Muscle layer of duodenum (tissue), 2 donors: Measurements from ENCODE around the gene CCL24.
A peak's percentile ranks its signal among the peaks of the same experiment; 100 is the strongest.

Source experiments
- H3K27ac ChIP-seq: one replicate; pipeline ENCODE4 v1.7.0; 2013; ENCODE audit warnings: mild to moderate bottlenecking, low read length
- H3K27me3 ChIP-seq: one replicate; pipeline ENCODE4 v1.7.0; 2013; ENCODE audit warnings: low read depth, mild to moderate bottlenecking, control low read depth, low read length
- H3K36me3 ChIP-seq, 2 donors: one replicate each; pipeline ENCODE4 v1.7.0; 2013; ENCODE audit warnings: low read length in 2 of 2, control low read depth in 1 of 2, mild to moderate bottlenecking in 1 of 2; ENCODE audit not compliant: insufficient read depth in 2 of 2, control insufficient read depth in 1 of 2
- H3K4me1 ChIP-seq, 2 donors: one replicate each; pipeline ENCODE4 v1.7.0; 2013; ENCODE audit warnings: low read length in 2 of 2, mild to moderate bottlenecking in 2 of 2, control low read depth in 1 of 2, moderate library complexity in 1 of 2; ENCODE audit not compliant: insufficient read depth in 2 of 2, control insufficient read depth in 1 of 2
- H3K4me3 ChIP-seq, 2 donors: one replicate each; pipeline ENCODE4 v1.7.0; 2013; ENCODE audit warnings: low read length in 2 of 2, low read depth in 1 of 2, mild to moderate bottlenecking in 1 of 2
- H3K9me3 ChIP-seq, 2 donors: one replicate each; pipeline ENCODE4 v1.7.0; 2013; ENCODE audit warnings: low read length in 2 of 2, control low read depth in 1 of 2, mild to moderate bottlenecking in 1 of 2; ENCODE audit not compliant: control insufficient read depth in 1 of 2
- donor health status: healthy.

CCL24 gene

DNA sequence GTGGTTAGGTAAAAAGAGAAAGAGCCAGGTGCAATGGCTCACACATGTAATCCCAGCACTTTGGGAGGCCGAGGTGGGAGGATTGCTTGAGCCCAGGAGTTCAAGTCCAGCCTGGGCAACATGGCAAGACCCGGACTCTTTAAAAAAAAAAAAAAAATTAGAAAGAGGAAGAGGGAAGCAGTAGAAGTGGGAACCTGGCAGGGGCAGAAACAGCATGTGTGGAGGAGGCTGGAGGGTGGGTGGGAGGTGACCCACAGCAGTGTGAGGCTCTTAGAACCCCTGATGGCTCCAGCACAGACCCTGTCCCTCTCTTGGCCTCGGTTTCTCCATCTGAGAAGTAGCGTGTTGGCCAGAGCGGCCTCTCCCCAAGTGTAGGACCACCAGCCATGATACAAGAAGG, 4.9 kb upstream of the CCL24 start:
- no peaks in the 10 kb centered on the region for H3K27me3 ChIP-seq
- H3K4me1 ChIP-seq, result no peaks in the 10 kb centered on the region
- no peak overlapping the region for H3K4me3 ChIP-seq
- H3K9me3 ChIP-seq, result no peaks in the 10 kb centered on the region
- H3K36me3 ChIP-seq, result no peaks in the 10 kb centered on the region
- H3K27ac ChIP-seq, result no peak overlapping the region

DNA sequence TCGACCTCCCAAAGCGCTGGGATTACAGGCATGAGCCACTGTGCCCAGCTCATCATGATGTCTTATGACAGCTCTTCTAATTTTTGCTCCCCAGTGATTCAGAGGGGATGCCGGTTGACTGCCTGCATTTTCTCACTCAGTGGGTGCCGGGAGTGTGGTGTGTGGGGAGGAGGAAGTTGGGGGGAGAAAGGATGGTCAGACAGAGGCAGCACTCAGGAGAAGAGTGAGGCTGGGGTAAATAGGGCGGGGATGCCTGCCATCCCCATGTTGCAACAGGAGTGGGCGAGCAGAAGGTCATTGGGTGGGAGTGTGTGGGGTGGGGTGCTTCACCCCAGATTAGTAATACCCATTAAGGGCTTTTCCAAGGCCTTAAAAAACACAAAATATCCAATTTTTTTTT, 3.5 kb upstream of the CCL24 start:
- Histone ChIP-seq H3K27me3 (no peaks in the 10 kb centered on the region), H3K27ac (no peak overlapping the region), H3K36me3 (no peaks in the 10 kb centered on the region), H3K9me3 (no peaks in the 10 kb centered on the region), H3K4me1 (no peaks in the 10 kb centered on the region), H3K4me3 (no peak overlapping the region)

DNA sequence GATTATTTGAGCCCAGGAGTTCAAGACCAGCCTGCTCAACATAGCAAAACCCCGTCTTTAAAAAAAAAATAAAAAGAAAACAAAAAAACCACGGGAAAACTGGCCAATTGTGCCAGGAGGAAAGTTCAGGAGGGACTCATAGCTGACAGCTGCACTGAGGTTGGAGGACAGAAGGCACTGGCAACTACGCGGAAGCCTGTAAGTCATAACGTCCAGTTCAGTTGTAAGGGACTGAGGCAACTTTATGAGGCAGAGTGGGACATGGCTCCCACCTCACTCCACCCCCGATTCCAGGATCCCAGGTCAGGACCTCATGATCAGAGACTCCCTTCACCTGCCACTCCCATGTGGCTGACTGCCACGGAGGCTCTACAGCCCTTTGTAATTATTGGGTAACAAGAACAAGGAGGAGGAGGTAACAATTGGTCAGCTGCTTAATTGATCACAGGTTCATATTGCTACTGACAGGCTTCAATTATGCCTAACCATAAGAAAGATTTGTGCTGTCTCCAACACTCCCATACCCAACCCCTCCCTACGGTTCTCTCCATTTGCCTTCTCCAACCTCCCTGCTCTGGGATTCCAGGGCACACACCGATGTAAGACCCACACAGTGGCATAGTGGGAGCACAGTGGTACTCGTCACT, 1.9 kb upstream of the CCL24 start:
- H3K27ac ChIP-seq, result no peak overlapping the region
- H3K36me3 ChIP-seq, result no peaks in the 10 kb centered on the region
- no peaks in the 10 kb centered on the region for H3K9me3 ChIP-seq
- H3K4me1 ChIP-seq, result no peaks in the 10 kb centered on the region
- no peaks in the 10 kb centered on the region for H3K27me3 ChIP-seq
- H3K4me3 ChIP-seq, result no peak overlapping the region

DNA sequence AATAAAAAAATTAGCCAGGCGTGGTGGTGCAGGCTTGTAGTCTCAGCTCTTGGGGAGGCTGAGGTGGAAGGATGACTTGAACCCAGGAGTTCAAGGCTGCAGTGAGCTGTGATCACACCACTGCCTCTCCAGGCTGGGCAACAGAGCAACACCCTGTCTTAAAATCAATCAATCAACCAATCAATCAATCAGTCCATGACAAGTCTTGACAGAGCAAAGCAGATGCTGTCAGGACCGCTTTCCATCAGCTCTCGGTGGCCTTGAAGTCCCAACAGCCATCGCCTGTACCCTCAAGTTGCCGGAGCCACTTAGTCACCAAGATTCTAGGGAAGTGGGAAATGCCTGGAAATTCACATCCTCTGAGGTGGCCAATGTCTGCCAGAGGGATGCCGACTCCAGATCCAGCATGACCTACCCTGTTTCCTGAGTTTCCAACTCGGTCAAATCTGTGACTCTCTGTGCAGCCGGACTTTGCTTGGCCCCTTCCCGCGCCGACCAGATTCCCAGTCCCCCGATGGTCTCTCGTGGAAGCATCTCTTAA, 871 bp upstream of the CCL24 start:
- H3K36me3 ChIP-seq, result no peaks in the 10 kb centered on the region
- H3K27ac ChIP-seq, result no peak overlapping the region
- no peaks in the 10 kb centered on the region for H3K9me3 ChIP-seq
- no peaks in the 10 kb centered on the region for H3K27me3 ChIP-seq
- H3K4me3 ChIP-seq, result no peak overlapping the region
- H3K4me1 ChIP-seq, result no peaks in the 10 kb centered on the region

DNA sequence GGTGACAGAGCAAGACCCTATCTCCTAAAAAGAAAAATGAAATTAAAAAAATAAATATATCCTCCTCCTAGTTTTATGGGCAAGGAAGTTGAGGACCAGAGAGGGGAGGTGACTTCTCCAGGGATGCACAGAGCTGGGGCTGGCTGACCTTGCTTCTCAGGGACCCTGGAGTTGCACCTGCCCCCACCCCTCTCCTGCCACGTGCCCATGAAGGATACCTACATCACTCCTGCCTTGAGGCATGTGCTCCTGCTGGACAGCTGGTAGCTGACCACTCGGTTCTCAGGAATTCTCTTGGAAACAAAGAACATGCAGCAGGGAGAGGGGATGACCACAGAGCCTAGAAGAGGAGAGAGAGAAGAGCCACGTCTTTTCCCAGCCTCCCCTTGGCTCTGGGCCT, 522 bp downstream of the CCL24 start:
- Histone ChIP-seq H3K4me1 (no peaks in the 10 kb centered on the region), H3K27me3 (no peaks in the 10 kb centered on the region), H3K27ac (no peak overlapping the region), H3K4me3 (no peak overlapping the region), H3K9me3 (no peaks in the 10 kb centered on the region), H3K36me3 (no peaks in the 10 kb centered on the region)

DNA sequence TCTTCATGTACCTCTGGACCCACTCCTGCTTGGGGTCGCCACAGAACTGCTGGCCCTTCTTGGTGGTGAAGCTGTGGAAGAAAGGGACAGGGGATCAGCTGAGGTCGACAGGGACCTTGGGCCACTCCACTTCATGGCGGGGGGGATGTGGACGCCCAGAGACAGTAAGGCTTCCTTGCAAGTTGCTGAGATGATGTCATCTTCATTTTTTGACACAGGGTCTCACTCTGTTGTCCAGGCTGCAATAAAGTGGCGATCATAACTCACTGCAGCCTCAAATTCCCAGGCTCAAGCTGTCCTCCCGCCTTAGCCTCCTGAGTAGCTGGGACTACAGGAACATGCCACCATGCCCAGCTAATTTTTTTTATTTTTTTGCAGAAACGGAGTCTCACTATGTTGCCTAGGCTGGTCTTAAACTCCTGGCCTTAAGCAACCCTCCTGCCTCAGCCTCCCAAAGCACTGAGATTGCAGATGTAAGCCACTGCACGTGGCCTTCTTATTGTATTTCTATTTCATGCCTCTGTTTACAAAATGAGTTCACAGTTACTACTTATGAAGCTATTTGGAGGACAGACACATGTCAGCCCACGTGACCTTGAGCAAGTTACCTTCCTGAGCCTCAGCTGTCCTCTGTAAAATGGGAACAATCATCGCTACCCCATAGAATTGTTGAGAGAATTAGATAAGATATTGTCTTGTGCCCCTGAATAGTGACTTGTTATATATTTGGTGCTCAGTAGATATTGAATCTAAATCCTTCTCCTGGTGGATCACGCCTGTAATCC, 1.5 kb downstream of the CCL24 start:
- no peak overlapping the region for H3K27ac ChIP-seq
- H3K4me3 ChIP-seq, result no peak overlapping the region
- no peaks in the 10 kb centered on the region for H3K36me3 ChIP-seq
- no peaks in the 10 kb centered on the region for H3K27me3 ChIP-seq
- H3K4me1 ChIP-seq, result no peaks in the 10 kb centered on the region
- peaks cover under 1 to 8% of the 10 kb centered on the region in 2 donors for H3K9me3 ChIP-seq

DNA sequence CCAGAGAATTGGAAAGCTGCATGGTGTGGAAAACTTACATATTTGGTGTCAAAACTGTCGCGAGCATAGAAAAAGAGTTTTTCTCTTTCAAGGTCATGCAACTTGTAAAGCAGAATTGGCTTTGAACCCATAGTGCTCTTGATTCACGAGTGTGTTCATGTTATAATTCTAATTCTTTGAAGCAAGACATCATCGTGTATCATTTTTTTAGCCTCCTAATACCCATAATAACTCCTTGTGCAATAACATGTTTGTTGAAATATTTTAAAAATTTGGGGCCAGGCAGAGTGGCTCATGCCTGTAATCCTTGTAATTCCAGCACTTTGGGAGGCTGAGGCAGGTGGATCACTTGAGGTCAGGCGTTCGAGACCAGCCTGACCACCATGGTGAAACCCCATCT, 4.2 kb downstream of the CCL24 start:
- Histone ChIP-seq H3K9me3 (peaks cover 6 to 24% of the 10 kb centered on the region in 2 donors), H3K27ac (no peak overlapping the region), H3K36me3 (no peaks in the 10 kb centered on the region), H3K4me1 (no peaks in the 10 kb centered on the region), H3K27me3 (no peaks in the 10 kb centered on the region), H3K4me3 (no peak overlapping the region)

DNA sequence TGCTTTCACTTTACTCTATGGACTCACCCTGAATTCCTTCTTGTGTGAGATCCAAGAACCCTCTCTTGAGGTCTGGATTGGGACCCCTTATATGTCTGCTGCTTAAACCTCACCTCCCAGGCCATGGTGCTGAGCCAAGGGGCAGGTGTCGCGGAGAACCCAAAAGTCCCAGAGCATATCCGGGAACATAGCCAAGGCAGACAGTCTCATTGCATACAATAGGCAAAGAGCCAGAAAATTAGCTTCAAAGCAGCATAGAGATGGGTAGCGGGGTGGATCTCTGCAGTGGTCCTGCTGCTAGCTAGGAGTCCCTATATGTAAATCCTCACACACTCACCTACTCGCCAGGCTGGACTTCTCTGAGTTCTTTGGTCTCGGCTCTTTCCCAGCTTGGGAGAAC, 5.5 kb downstream of the CCL24 start:
- H3K27me3 ChIP-seq, result no peaks in the 10 kb centered on the region
- no peak overlapping the region for H3K4me3 ChIP-seq
- H3K36me3 ChIP-seq, result no peaks in the 10 kb centered on the region
- peaks cover 6 to 24% of the 10 kb centered on the region in 2 donors for H3K9me3 ChIP-seq
- no peaks in the 10 kb centered on the region for H3K4me1 ChIP-seq
- H3K27ac ChIP-seq, result no peak overlapping the region

DNA sequence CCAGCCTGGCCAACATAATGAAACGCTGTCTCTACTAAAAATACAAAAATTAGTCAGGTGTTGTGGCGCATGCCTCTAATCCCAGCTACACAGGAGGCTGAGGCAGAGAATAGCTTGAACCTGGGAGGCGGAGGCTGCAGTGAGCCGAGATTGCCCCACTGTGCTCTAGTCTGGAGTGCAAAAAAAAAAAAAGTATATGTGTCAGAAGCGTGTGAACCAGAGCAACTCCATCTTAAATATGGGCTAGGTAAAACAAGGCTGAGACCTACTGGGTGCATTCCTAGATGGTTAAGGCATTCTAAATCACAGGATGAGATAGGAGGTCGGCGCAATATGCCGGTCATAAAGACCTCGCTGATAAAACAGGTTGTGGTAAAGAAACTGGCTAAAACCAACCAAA, 6.2 kb downstream of the CCL24 start:
- Histone ChIP-seq H3K4me1 (no peaks in the 10 kb centered on the region), H3K4me3 (no peak overlapping the region), H3K27ac (no peak overlapping the region), H3K36me3 (no peaks in the 10 kb centered on the region), H3K27me3 (no peaks in the 10 kb centered on the region), H3K9me3 (peaks cover 6 to 24% of the 10 kb centered on the region in 2 donors)

DNA sequence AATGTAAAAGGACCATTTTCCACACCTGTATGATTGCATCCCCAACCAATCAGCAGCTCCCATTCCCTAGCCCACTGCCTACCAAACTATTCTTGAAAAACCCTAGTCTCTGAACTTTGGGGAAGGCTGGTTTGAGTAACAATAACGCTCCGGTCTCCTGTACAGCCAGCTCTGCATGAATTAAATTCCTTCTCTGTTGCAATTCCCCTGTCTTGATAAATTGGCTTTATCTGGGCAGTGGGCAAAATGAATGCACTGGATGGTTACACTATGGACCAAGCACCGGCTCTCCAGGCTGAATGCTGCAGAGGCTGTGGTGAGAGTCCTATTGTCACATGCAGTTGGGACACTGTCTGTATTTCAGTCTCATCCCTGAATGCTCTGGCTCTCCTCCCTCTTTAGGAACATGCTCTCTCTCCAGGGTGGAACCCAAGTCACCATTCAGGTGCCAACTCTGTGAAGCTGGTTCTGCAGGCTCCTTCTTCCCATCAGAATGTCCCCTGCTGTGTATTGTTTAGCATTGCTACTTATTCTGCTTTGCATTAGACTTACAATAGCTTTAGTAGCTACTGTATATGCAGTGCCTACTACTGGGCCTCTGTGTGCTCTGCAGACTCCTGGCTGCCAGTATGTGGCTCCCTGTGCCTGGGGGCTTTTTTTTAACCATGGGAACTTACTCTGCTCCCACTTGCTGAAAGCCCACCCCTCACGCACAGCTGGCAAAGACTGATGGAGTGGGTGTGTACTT, 6.9 kb downstream of the CCL24 start:
- no peaks in the 10 kb centered on the region for H3K4me1 ChIP-seq
- H3K36me3 ChIP-seq, result no peaks in the 10 kb centered on the region
- peak overlapping the region in 1 of 2 donors; percentile 21 for H3K4me3 ChIP-seq
- H3K27me3 ChIP-seq, result no peaks in the 10 kb centered on the region
- peaks cover 6 to 24% of the 10 kb centered on the region in 2 donors for H3K9me3 ChIP-seq
- no peak overlapping the region for H3K27ac ChIP-seq

DNA sequence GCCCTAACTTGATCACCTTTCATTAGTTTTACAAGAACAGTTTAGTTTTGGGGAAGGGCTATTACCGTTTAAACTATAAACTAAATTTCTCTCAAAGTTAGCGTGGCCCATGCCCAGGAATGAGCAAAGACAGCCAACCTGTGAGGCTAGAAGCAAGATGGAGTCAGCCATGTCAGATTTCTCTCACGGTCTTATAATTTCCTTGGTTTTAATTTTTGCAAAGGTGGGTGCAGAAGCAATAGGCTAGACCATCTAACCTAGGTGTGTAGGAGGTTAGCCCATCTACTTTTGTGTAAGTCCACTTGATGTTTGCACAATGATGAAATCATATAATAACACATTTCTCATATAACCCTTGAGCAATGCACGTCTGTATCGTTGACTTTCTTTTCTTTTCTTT, 8.9 kb downstream of the CCL24 start:
- H3K9me3 ChIP-seq, result peaks cover 6 to 24% of the 10 kb centered on the region in 2 donors
- no peaks in the 10 kb centered on the region for H3K36me3 ChIP-seq
- H3K27ac ChIP-seq, result no peak overlapping the region

More for the DNA sequence above, 8.9 kb downstream of the CCL24 start:
- H3K4me1 ChIP-seq, result no peaks in the 10 kb centered on the region
- H3K27me3 ChIP-seq, result no peaks in the 10 kb centered on the region
- no peak overlapping the region for H3K4me3 ChIP-seq
